HEK293 (cell line): ENCODE results near the gene DPEP2.

Experiments
- CTCF ChIA-PET: fragments of 350-600 bp; formaldehyde crosslinking; extraction: SDS; loops from one replicate; lab custom pipeline; 2021; ENCODE audit warnings: antibody characterized with exemption; lab: Yijun Ruan, JAX
- POLR2A ChIA-PET: fragments of 300-600 bp; formaldehyde crosslinking; extraction: SDS; loops from one replicate; lab custom pipeline; 2020; ENCODE audit warnings: antibody characterized with exemption, inconsistent platforms; lab: Yijun Ruan, JAX
- H3K27ac ChIP-seq: fragments of 200-500 bp; sonication (Bioruptor generic); 2 replicates; pipeline ENCODE4 v1.5.1; 2014; ENCODE audit warnings: low read depth, low read length, control low read depth, inconsistent platforms; ENCODE audit errors: extremely low read depth
- H3K36me3 ChIP-seq, 2 experiments: fragments of 200-500 bp in 1 of 2; sonication (Bioruptor generic) in 1 of 2; 1 replicate in 1 of 2; 2 replicates in 1 of 2; pipeline ENCODE4 v1.5.1; 2014 to 2017; ENCODE audit warnings: inconsistent platforms in 2 of 2, low read length in 2 of 2; ENCODE audit not compliant: control insufficient read depth in 2 of 2, insufficient read depth in 1 of 2
- H3K4me1 ChIP-seq: fragments of 200-500 bp; sonication (Bioruptor generic); 2 replicates; pipeline ENCODE4 v1.5.1; 2014; ENCODE audit warnings: mild to moderate bottlenecking, low read length, inconsistent platforms; ENCODE audit not compliant: control insufficient read depth, insufficient read depth
- H3K4me3 ChIP-seq: 2 replicates; pipeline ENCODE4 v1.5.1; 2011; ENCODE audit warnings: low read depth, mild to moderate bottlenecking, control low read depth, low read length, moderate library complexity
- H3K9me3 ChIP-seq: fragments of 200-500 bp; sonication (Bioruptor generic); 2 replicates; pipeline ENCODE4 v1.5.1; 2014; ENCODE audit warnings: low read depth, low read length, inconsistent platforms; ENCODE audit not compliant: control insufficient read depth, insufficient read depth
- CTCF ChIP-seq: fragments of 450-650 bp; formaldehyde crosslinking; IDR thresholded peaks from 2 replicates; pipeline ENCODE4 v1.5.1; 2016; ENCODE audit warnings: missing biosample characterization, missing genetic modification characterization
- HOXD13 ChIP-seq: sonication (generic); formaldehyde crosslinking; IDR thresholded peaks from 2 replicates; pipeline ENCODE4 v1.8.0; 2022; ENCODE audit warnings: missing genetic modification reagents, borderline replicate concordance
- INSM2 ChIP-seq: fragments of 450-650 bp; formaldehyde crosslinking; IDR thresholded peaks from 2 replicates; pipeline ENCODE4 v1.5.1; 2016; ENCODE audit warnings: missing biosample characterization, missing genetic modification characterization
- PRDM10 ChIP-seq: fragments of 450-650 bp; formaldehyde crosslinking; IDR thresholded peaks from 2 replicates; pipeline ENCODE4 v1.5.1; 2016; ENCODE audit warnings: missing biosample characterization, missing genetic modification characterization
- PRDM2 ChIP-seq: fragments of 450-650 bp; formaldehyde crosslinking; IDR thresholded peaks from 2 replicates; pipeline ENCODE4 v1.5.1; 2016; ENCODE audit warnings: missing biosample characterization, missing genetic modification characterization, borderline replicate concordance
- SETDB1 ChIP-seq: IDR thresholded peaks from one replicate; pipeline ENCODE4 v1.6.1; 2017; ENCODE audit warnings: mild to moderate bottlenecking, low read length, moderate library complexity, mixed read lengths; ENCODE audit not compliant: insufficient read length
- SP2 ChIP-seq: fragments of 450-650 bp; formaldehyde crosslinking; IDR thresholded peaks from 2 replicates; pipeline ENCODE4 v1.5.1; 2016; ENCODE audit warnings: missing biosample characterization, missing genetic modification characterization
- ZFP41 ChIP-seq: fragments of 450-650 bp; formaldehyde crosslinking; IDR thresholded peaks from 2 replicates; pipeline ENCODE4 v1.5.1; 2016; ENCODE audit warnings: missing biosample characterization, missing genetic modification characterization, borderline replicate concordance
- ZNF157 ChIP-seq: fragments of 450-650 bp; formaldehyde crosslinking; IDR thresholded peaks from 2 replicates; pipeline ENCODE4 v1.5.1; 2016; ENCODE audit warnings: missing biosample characterization, missing genetic modification characterization
- ZNF239 ChIP-seq: fragments of 450-650 bp; formaldehyde crosslinking; IDR thresholded peaks from 2 replicates; pipeline ENCODE4 v1.5.1; 2016; ENCODE audit warnings: missing biosample characterization, missing genetic modification characterization
- ZNF341 ChIP-seq: fragments of 450-650 bp; formaldehyde crosslinking; IDR thresholded peaks from 2 replicates; pipeline ENCODE4; 2016; ENCODE audit warnings: low read depth, missing biosample characterization, missing genetic modification characterization
- ZNF350 ChIP-seq: fragments of 450-650 bp; formaldehyde crosslinking; IDR thresholded peaks from 2 replicates; pipeline ENCODE4 v1.5.0; 2017; ENCODE audit warnings: missing biosample characterization, mild to moderate bottlenecking, missing genetic modification characterization
- ZNF423 ChIP-seq: fragments of 450-650 bp; formaldehyde crosslinking; IDR thresholded peaks from 2 replicates; pipeline ENCODE4 v1.5.1; 2016; ENCODE audit warnings: missing biosample characterization, missing genetic modification characterization
- ZNF529 ChIP-seq: fragments of 450-650 bp; formaldehyde crosslinking; IDR thresholded peaks from 2 replicates; pipeline ENCODE4 v1.5.1; 2017; ENCODE audit warnings: missing genetic modification characterization, missing biosample characterization; ENCODE audit not compliant: insufficient replicate concordance
- ZNF600 ChIP-seq: fragments of 450-650 bp; formaldehyde crosslinking; IDR thresholded peaks from 2 replicates; pipeline ENCODE4 v1.5.1; 2016; ENCODE audit warnings: missing biosample characterization, missing genetic modification characterization
- ZNF791 ChIP-seq: fragments of 450-650 bp; formaldehyde crosslinking; IDR thresholded peaks from 2 replicates; pipeline ENCODE4 v1.5.1; 2016; ENCODE audit warnings: missing biosample characterization, missing genetic modification characterization
- ZNF792 ChIP-seq: fragments of 450-650 bp; formaldehyde crosslinking; IDR thresholded peaks from 2 replicates; pipeline ENCODE4 v1.5.1; 2016; ENCODE audit warnings: missing biosample characterization, missing genetic modification characterization
- ZSCAN30 ChIP-seq: fragments of 450-650 bp; IDR thresholded peaks from 2 replicates; pipeline ENCODE4 v1.5.1; 2018; ENCODE audit warnings: missing biosample characterization, mild to moderate bottlenecking, missing genetic modification characterization, moderate library complexity

DPEP2 gene

GRCh38 chr16:67943256-67943618 lies 56.0 kb downstream of the DPEP2 start (continued):
- TF ChIP-seq PRDM2 (tag by site-specific recombination) (no peak), ZNF791 (tag by site-specific recombination) (no peak), ZNF341 (tag by site-specific recombination) (no peak), ZFP41 (tag by site-specific recombination) (no peak), ZNF239 (tag by site-specific recombination) (no peak)

GRCh38 chr16:67942510-67943255 lies 56.6 kb downstream of the DPEP2 start:
- CTCF ChIA-PET: interaction anchor here (0.6 to 2.3 kb wide), 16 partner anchors 11 to 1230 kb away, joined by 3 to 14 read pairs (median 3); partner anchors contain the start of gene NRN1L

GRCh38 chr16:67942200-67942509 lies 57.1 kb downstream of the DPEP2 start:
- ChIA-PET POLR2A (interaction anchor here (0.8 to 1.3 kb wide), 3 partner anchors 18 to 98 kb away, joined by 3 to 7 read pairs (median 4); no protein-coding TSS in a partner anchor), CTCF (interaction anchor here (0.6 to 2.3 kb wide), 23 partner anchors 10 to 1230 kb away, joined by 3 to 14 read pairs (median 3); partner anchors contain the start of gene NRN1L)
- TF ChIP-seq PRDM10 (tag by site-specific recombination) (peak; percentile 74), ZSCAN30 (tag by site-specific recombination) (peak; percentile 18; the same call in 1 of the 2 replicates), ZNF157 (tag by site-specific recombination) (no peak), ZNF529 (tag by site-specific recombination) (no peak), ZNF423 (tag by site-specific recombination) (no peak), CTCF (tag by site-specific recombination) (peak; percentile 70), ZNF792 (tag by site-specific recombination) (no peak), ZNF350 (no peak)
- no peak overlapping the region for H3K27ac ChIP-seq
- H3K36me3 ChIP-seq: peaks cover 0 to 64% of the 10 kb centered on the region in 2 experiments; a peak in 2 of 3 replicates
- no peaks in the 10 kb centered on the region for H3K9me3 ChIP-seq
- no peaks in the 10 kb centered on the region for H3K4me1 ChIP-seq
- no peak overlapping the region for H3K4me3 ChIP-seq

More at GRCh38 chr16:67942510-67943255, 56.6 kb downstream of the DPEP2 start:
- H3K4me3 ChIP-seq: no peak overlapping the region
- H3K9me3 ChIP-seq: no peaks in the 10 kb centered on the region
- H3K27ac ChIP-seq: no peak overlapping the region
- POLR2A ChIA-PET: interaction anchor here (0.5 to 1.6 kb wide), 5 partner anchors 17 to 295 kb away, joined by 3 to 7 read pairs (median 4); no protein-coding TSS in a partner anchor
- H3K4me1 ChIP-seq: no peaks in the 10 kb centered on the region
- H3K36me3 ChIP-seq: peaks cover 0 to 69% of the 10 kb centered on the region in 2 experiments; a peak in 2 of 3 replicates
- TF ChIP-seq ZNF600 (tag by site-specific recombination) (no peak), SP2 (no peak), SETDB1 (no peak), ZFP41 (tag by site-specific recombination) (no peak), INSM2 (tag by site-specific recombination) (no peak), HOXD13 (CRISPR knock-in tag) (no peak), ZNF239 (tag by site-specific recombination) (no peak)
